ENCODE results near the gene RASA1.

DNA sequence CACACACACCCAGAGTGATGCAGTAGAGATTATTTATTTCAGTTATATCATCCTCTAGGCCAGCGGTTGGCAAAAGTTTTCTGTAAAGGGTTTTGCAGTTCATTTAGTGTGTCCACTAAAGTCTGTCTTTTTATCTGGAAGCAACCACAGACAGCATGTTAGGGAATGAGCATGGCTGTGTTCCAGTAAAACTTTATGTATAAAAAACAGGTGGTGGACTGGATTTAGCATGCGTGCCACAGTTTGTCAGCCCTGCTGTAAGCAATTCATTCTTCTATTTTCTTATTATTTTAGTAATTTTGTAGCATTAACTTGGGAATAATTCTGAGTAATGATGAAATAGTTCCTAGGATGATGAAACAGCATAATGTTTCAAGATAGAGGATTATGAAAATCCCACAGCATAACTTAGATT is 93.4 kb downstream of the RASA1 start:
- no peak for TF ChIP-seq CTCF (IDR thresholded peaks at IDR 0.05; ENCODE audit: borderline replicate concordance, extremely low read depth, low read length, poor library complexity, severe bottlenecking)
- TF ChIP-seq EZH2 (IDR thresholded peaks at IDR 0.05; ENCODE audit: borderline replicate concordance, low read depth, low read length, severe bottlenecking), result no peak
